Measurements from ENCODE around the gene NPIPB6. TPM values are rescaled to one million over a fixed set of nuclear protein-coding genes. Genes with fewer than 3 reads are reported as not detected.
"Not testable (repeated sequence)": the region's sequence is repeated elsewhere in the genome, so short reads cannot be mapped to it uniquely, and the experiment has no call there.

NPIPB6 gene
- total RNA-seq, 4 donors from 2014 or later = 1.5 to 10.2 (median 3.6) TPM

GRCh38 chr16:28335678-28336077 lies 27.6 kb downstream of the NPIPB6 start:
- intact Hi-C loops (cut with DNase I; ENCODE audit: low total_unique reads); H3K4me3 ChIP-seq (ENCODE audit: low read depth, poor library complexity, severe bottlenecking): not testable (repeated sequence)
- 78 to 85% methylated on average over 8 of the region's 8 CpGs for WGBS, 2 donors
- peak in 1 of 2 donors; percentile 7 for DNase-seq (ENCODE audit: low spot score in 2 of 2)

DNA sequence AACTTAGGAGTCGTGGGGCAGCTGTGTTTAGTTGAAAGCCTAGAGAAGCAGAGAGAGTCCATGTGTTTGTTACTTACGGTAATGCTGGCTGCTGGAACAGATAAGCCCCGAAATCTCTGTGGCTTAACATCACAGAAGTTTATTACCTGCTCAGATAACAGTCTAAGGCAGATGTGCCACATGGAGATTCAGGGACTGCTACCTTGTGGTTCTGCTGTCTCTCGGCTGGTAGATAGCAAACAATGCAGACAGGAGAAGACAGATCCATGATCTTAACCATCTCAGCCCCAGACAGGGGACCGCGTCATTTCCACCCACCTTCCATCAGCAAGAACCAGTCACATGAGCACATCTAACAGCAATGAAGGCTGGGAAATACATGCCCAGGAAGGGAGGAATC lies 30.7 kb downstream of the NPIPB6 start:
- H3K4me3 ChIP-seq (ENCODE audit: low read depth, poor library complexity, severe bottlenecking); DNase-seq (ENCODE audit: low spot score in 2 of 2); intact Hi-C loops (cut with DNase I; ENCODE audit: low total_unique reads): not testable (repeated sequence)
- 43 to 63% methylated on average over 6 of the region's 6 CpGs for WGBS, 2 donors

GRCh38 chr16:28330981-28331380 lies 32.3 kb downstream of the NPIPB6 start:
- WGBS, 2 donors = 64 to 66% methylated on average over 2 of the region's 2 CpGs
- DNase-seq (ENCODE audit: low spot score in 2 of 2); H3K4me3 ChIP-seq (ENCODE audit: low read depth, poor library complexity, severe bottlenecking); intact Hi-C loops (cut with DNase I; ENCODE audit: low total_unique reads): not testable (repeated sequence)

GRCh38 chr16:28330232-28330631 lies 33.1 kb downstream of the NPIPB6 start:
- H3K4me3 ChIP-seq (ENCODE audit: low read depth, poor library complexity, severe bottlenecking) = not testable (repeated sequence)
- 16 to 25% methylated on average over 6 to 9 of the region's 9 CpGs for WGBS, 2 donors
- peak in 1 of 2 donors; percentile 21 for DNase-seq (ENCODE audit: low spot score in 2 of 2)

GRCh38 chr16:28326881-28327610 lies 36.3 kb downstream of the NPIPB6 start:
- H3K4me3 ChIP-seq (ENCODE audit: low read depth, poor library complexity, severe bottlenecking) = no peak overlapping the region
- intact Hi-C loops (cut with DNase I; ENCODE audit: low total_unique reads) = no loop called here
- WGBS, 2 donors = 70 to 77% methylated on average over 12 of the region's 12 CpGs
- DNase-seq (ENCODE audit: low spot score in 2 of 2) = peak in 1 of 2 donors; percentile 84
- no peak for TF ChIP-seq POLR2A (IDR thresholded peaks at IDR 0.05)
- TF ChIP-seq CTCF (IDR thresholded peaks at IDR 0.05) = peak in 1 of 3 donors; percentile 22

More at GRCh38 chr16:28330232-28330631, 33.1 kb downstream of the NPIPB6 start:
- intact Hi-C loops (cut with DNase I; ENCODE audit: low total_unique reads) = not testable (repeated sequence)

GRCh38 chr16:28324887-28325279 lies 38.4 kb downstream of the NPIPB6 start:
- intact Hi-C loops (cut with DNase I; ENCODE audit: low total_unique reads) = no loop called here
- 82 to 84% methylated on average over 3 of the region's 3 CpGs for WGBS, 2 donors
- DNase-seq (ENCODE audit: low spot score in 2 of 2) = peak in 1 of 2 donors; percentile 34
- H3K4me3 ChIP-seq (ENCODE audit: low read depth, poor library complexity, severe bottlenecking) = no peak overlapping the region
- TF ChIP-seq CTCF (IDR thresholded peaks at IDR 0.05) (no peak), POLR2A (IDR thresholded peaks at IDR 0.05) (no peak)

DNA sequence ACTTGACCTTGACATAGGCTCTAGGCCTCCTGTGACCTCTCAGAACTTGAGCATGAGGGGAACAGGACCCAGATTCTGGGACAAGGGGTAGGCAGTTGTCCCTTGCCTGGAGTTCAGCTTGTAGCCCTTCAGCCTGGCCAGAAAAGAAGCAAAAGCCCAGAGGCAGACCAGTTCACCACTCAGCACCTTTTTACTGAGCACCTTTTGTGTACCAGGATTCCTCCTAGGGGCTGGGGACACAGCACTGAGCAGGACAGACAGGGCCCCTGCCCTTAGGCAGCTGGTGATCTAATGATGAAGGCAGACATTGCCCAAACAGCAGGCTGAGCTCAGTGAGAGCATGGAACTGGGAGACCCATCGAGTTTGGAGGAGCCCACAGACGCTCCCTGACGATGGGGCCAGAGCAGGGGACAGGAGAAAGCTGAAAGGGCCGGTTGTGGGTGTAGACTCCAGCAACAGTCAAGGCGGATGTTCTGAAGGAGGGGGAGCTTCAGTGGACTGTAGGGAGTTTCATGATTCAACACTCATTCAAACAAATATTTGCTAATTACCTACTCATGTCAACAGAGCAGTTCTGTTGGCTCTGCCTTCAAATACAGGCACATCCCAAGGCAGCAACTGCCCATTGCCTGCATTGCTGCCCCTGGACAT lies 38.9 kb downstream of the NPIPB6 start:
- 70 to 79% methylated on average over 5 of the region's 5 CpGs for WGBS, 2 donors
- no peak overlapping the region for H3K4me3 ChIP-seq (ENCODE audit: low read depth, poor library complexity, severe bottlenecking)
- TF ChIP-seq CTCF (IDR thresholded peaks at IDR 0.05) = no peak
- no peak for TF ChIP-seq POLR2A (IDR thresholded peaks at IDR 0.05)
- no peak for DNase-seq (ENCODE audit: low spot score in 2 of 2)
- intact Hi-C loops (cut with DNase I; ENCODE audit: low total_unique reads) = no loop called here
